Stimulated activated CD4-positive, alpha-beta T cell treated with anti-CD3 and anti-CD28 coated beads, Interleukin-1b, Interleukin-23, amount 100 ng/mL, for 24 hours (primary cell): ENCODE results near the gene CLDND2.
"Not testable (repeated sequence)": the region's sequence is repeated elsewhere in the genome, so short reads cannot be mapped to it uniquely, and the experiment has no call there.

Experiments
- DNase-seq, 4 experiments: peaks; one replicate each; pipeline ENCODE4 v3.0.0-alpha.2; 2020; ENCODE audit warnings: low read depth in 4 of 4, low spot score in 1 of 4

CLDND2 gene

DNA sequence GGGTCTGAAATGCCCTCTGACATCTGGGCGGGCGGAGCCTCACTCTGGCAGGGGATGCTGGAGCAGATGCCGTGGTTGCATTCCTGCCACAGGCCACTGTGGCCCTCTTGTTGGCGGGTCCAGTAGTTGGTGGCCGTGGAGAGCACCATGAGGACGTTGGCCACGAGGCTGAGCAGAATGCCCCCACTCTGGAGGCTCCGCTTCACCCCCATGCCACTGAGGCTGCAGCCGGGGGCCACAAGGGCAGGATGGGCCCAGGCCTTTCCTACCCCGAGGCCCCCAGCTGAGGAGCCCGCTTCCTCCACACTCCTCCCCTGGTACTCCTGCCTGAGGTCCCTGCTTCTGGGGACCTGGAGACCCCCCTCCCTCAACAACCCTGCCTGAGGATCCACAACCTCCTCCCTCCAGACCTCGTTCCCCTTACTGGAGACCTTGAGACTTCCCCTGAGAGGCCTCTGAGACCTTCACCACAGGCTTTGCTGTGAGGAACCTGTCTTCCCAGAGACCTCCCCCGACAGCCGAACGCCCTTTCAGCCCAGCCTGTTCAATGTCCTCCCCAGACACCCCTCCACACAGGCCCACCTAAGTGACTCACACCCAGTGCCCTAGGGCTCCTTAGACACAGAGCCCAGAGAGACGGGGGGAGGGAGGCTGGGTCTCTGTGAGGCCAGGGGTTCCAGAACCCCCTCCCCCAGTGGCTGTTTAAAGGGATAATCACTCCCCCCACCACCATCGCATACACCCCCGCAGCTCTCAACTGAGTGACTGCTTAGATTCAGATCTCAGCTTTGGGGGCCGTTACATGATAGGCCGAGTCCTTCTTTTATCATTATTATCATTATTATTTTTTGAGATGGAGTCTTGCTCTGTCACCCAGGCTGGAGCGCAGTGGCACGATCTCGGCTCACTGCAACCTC, at the start of gene CLDND2:
Gene CLDND2, minus strand, starts transcription at position 638 of the 917 bp plus-strand sequence. Its CDS starts 426 bp downstream, at position 212.
- DNase-seq = no peak

DNA sequence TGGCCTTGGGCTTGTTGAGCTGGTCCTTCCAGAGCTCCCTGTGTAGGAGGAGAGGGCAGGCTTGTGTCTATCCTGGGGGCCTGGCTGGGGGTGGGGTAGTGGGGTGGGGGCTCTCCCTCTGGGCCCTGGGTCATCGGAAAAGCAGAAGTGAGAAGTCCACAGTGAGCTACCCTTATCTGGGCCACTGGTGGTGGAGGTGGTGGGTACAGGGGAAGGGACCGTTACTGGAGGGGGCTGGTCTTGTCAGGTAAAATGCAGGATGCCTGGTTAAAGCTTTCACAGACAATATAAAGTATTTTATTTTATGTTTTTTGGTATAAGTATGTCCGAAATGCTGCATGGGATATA, 49.0 kb upstream of the CLDND2 start:
- DNase-seq = no peak

GRCh38 chr19:51417107-51417809, 48.5 kb upstream of the CLDND2 start, which contains the start of gene SIGLEC10:
TSS of gene SIGLEC10 (minus strand) at chr19:51417642. CDS start at chr19:51417581, 61 bp downstream.
- peak in 1 of 4 experiments; percentile 40 for DNase-seq

DNA sequence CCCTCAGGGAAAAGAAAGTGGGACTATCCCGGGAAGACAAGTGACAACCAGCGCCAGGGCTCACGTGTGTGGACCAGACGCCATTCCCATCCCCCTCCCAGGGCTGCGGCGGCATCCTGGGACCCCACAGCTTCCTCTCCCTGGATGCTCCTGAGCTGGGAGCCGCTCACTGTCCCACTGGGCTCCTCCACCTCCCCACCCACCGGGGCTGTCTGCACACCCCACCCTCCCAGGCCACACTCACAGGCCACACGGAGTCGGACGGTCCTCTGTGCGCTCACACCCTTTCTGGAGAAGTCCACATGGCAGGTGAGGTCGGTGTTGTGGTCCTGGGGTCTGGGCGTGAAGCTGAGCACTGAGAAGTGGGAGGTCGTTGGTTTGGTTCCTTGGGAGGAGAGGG, 47.6 kb upstream of the CLDND2 start:
- DNase-seq = not testable (repeated sequence)

- no peak for DNase-seq
These were observed 46.4 kb upstream of the CLDND2 start for GRCh38 chr19:51415187-51415586.

GRCh38 chr19:51410950-51411748, 42.3 kb upstream of the CLDND2 start:
- no peak for DNase-seq

- DNase-seq = no peak
These were observed 38.8 kb upstream of the CLDND2 start for GRCh38 chr19:51407511-51408131.

DNA sequence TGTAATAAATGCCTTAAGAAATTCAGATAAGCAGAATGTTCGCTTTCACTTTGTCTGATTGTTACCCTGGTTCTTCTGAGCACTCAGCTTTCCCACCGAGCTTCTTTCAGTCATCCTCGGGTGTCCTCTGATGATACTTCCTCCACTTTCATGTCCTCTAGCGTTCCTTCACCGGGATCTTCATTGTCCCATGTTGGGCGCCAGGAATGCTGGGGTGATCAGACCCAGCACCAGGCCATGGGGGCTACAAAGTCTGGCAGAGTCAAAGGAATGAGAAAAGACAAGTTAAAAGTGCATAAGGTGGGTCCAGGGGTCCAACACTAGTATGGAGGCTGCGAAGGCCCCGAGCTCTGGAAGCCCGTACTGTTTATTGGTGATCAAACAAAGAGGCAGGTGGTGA, 33.3 kb upstream of the CLDND2 start:
- no peak for DNase-seq

DNA sequence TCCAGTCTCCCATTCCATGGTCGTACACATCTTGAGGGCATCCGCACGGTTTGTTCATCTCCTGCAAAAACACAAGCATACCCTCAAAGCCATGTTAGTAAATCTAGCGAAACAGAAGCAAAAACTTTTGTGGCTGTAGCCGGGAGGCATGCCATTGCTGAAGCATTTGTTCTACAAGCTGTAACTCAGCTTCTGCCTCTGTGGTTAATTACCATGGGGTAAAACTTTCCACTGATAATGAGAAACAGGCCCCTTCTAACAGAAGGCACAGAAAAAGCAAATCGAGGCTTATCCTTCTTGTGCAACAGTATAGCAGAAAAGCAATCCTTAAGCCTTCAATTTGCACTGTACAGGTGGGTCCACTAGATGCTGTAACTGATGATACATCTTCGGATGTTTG, 31.1 kb upstream of the CLDND2 start:
- DNase-seq = not testable (repeated sequence)

GRCh38 chr19:51399231-51399630, 30.4 kb upstream of the CLDND2 start:
- DNase-seq = no peak

GRCh38 chr19:51398096-51398704, 29.4 kb upstream of the CLDND2 start:
- no peak for DNase-seq

- DNase-seq = not testable (repeated sequence)
These were observed 28.6 kb upstream of the CLDND2 start for GRCh38 chr19:51397453-51397852.

DNA sequence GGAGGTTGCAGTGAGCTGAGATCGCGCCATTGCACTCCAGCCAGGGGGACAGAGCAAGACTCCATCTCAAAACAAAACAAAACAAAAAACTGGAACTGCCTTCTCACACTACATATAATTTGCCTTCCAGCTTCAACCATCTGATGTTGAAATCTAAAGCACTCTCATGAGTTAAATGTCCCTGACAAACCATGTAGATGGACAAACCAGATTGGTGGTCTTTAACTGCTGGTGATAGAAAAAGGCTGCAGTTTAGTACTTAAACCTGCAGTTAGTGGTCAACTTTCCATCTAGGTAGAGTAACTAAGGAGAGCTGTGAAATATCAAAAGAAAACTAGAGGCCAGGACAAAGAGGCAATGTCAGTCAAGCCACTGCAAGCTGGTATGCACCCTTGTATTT, 27.4 kb upstream of the CLDND2 start:
- no peak for DNase-seq

DNA sequence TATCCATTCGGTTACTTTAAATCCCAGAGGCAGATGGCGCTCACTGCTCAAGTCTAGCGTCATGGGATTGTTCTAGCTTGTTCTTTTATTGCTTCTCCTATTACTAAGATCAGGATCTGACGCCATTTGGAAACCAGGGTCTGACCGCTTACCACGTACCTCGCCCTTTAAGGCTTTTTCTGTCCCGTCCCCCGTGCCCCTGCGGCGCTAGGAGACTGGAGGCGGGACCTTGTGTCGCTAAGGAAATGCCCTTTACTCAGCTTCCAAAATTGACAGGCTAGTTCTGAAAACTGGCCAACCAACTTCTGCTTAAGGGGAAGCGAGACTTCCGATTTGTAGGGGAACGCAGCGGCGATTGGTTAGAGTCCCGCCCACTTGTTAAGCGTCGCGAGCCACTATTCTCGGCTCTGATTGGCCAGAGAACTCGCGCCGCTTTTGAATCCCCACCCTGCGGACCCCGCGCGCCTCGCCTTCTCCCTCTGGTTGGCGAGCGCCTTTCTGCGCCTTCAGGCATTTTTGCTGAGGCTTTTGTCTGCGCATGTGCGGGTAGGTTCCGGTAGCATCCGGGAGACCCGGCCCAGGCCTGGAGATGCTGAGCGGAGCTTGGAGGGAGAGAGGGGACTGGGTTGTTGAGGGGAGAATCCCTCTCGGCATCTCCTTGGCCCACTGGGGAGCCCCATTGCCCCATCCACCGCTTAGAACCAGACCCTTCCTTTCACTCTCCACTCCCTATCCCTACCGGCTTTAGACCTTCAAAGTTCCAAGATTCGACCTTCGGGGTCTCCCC, 25.4 kb upstream of the CLDND2 start:
- DNase-seq = peak; percentile 65 to 91 (median 74)

GRCh38 chr19:51392701-51393100, 23.9 kb upstream of the CLDND2 start:
- DNase-seq = no peak

- no peak for DNase-seq
These were observed 22.3 kb upstream of the CLDND2 start for GRCh38 chr19:51391073-51391611.

DNA sequence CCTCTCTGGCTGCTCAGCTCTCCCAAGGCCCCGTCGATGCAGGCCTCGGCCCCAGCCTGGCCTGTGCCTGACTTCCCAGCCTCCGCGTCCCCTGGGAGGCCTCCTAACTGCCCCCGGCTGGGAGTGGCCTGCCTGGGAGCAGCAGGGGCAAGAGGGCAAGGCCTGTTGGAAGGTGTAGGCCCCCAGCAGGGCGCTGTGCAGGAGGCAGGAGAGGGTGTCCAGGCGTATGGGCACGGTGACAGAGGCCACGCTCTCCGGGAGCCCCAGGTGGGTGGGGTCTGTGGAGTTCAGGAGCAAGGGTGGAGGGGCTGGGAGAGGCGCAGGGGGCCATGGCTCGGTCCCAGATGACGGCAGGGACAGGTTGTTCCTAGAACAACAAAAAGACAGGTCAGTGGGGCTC, 20.3 kb upstream of the CLDND2 start:
- no peak for DNase-seq

DNA sequence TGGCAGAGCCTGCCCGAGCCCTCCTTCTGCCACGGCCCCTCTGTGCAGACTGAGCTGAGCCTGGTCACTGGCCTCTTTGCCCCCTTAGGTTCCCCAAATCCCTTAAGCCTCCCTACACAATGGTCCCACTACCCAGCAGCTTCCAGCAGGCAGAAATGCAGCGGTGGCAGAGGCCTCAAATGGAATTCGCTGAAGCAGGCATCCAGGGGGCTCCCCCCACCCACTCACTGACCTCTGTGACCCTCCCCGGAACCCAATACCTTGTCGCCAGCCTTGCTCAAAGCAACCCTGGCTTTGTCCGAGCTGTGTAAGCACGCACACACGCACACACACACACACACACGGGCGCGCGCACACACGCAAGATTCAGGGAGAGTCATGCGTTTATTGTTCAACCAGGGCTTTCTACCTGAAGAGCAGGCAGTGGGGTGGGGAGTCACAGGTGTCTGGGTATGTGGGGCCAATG, 19.2 kb upstream of the CLDND2 start, which contains the start of gene LIM2:
Gene LIM2, minus strand, starts transcription at position 51 of the 466 bp plus-strand sequence. CDS start 531 bp downstream, outside the sequence.
- no peak for DNase-seq

GRCh38 chr19:51386882-51387520, 18.2 kb upstream of the CLDND2 start:
- DNase-seq = no peak
